Tibial artery (tissue), 4 donors: ENCODE measurements around the gene LIN54.
"Not testable (repeated sequence)": the region's sequence is repeated elsewhere in the genome, so short reads cannot be mapped to it uniquely, and the experiment has no call there.

Experiments
- DNase-seq, 2 donors: peaks; one replicate each; pipeline ENCODE4 v3.0.0-alpha.2; 2019
- H3K27ac ChIP-seq, 2 donors: fragments of 200-600 bp; sonication (generic) in 1 of 2; 1 replicate in 1 of 2; 2 replicates in 1 of 2; pipeline ENCODE4 v1.5.1; 2018 to 2019; ENCODE audit warnings: mild to moderate bottlenecking in 1 of 2
- H3K27me3 ChIP-seq, 2 donors: fragments of 200-600 bp; sonication (generic) in 1 of 2; one replicate each; pipeline versions ENCODE4 v1.5.1 to v1.6.0; 2016 to 2019
- H3K36me3 ChIP-seq, 3 donors: fragments of 200-600 bp; sonication (generic) in 2 of 3; one replicate each; pipeline ENCODE4 v1.5.1; 2016 to 2019; ENCODE audit warnings: mild to moderate bottlenecking in 2 of 3
- H3K4me1 ChIP-seq, 4 donors: fragments of 200-600 bp; sonication (generic) in 2 of 4; 1 replicate in 3 of 4; 2 replicates in 1 of 4; pipeline ENCODE4 v1.5.1; 2016 to 2019
- H3K4me3 ChIP-seq, 2 donors: fragments of 200-600 bp; sonication (generic) in 1 of 2; 1 replicate in 1 of 2; 2 replicates in 1 of 2; pipeline ENCODE4 v1.5.1; 2018 to 2019; ENCODE audit warnings: mild to moderate bottlenecking in 2 of 2
- H3K9me3 ChIP-seq, 3 donors: fragments of 200-600 bp; sonication (generic) in 1 of 3; one replicate each; pipeline ENCODE4 v1.5.1; 2016 to 2019
- intact Hi-C: fragments of 100-400 bp; cut with DNase I; formaldehyde crosslinking; loops from one replicate; pipeline ENCODE4 v1.15.0; 2023; ENCODE audit warnings: low total_unique reads
- TF ChIP-seq, protein P1 (sequence below), 2 experiments: fragments of 200-600 bp in 1 of 2; fragments of 450-650 bp in 1 of 2; IDR thresholded peaks; one replicate each; pipeline ENCODE4 v1.5.1; 2017 to 2019; ENCODE audit warnings: antibody characterized with exemption in 2 of 2, mild to moderate bottlenecking in 1 of 2, moderate library complexity in 1 of 2

The LIN54 gene

DNA sequence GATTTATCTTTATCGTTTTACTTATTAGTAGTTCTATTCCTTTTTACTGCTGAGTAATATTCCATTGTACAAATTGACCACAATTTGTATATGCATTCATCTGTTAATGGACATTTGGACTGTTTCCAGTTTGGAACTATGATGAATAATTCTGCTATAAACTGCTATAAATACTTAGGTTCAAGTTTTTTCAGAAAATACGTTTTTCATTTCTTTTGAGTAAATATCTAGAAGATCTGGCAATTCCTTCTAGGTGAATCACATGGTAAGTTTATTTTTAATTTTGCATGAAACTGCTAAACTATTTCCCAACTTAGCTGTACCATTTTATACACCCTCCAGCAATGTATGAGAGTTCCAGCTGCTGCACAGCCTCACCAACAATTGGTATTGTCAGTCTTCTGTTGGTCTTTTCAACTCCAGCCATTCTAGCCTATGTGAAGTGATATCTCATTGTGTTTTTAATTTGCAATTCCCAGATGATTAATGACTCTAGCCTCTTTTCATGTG is 22.2 kb downstream of the LIN54 start:
- no peak overlapping the region for H3K4me3 ChIP-seq
- H3K9me3 ChIP-seq = no peaks in the 10 kb centered on the region
- H3K27me3 ChIP-seq = no peaks in the 10 kb centered on the region
- intact Hi-C loops = no loop called here
- no peak for DNase-seq
- no peak overlapping the region for H3K27ac ChIP-seq
- TF ChIP-seq, protein P1, sequence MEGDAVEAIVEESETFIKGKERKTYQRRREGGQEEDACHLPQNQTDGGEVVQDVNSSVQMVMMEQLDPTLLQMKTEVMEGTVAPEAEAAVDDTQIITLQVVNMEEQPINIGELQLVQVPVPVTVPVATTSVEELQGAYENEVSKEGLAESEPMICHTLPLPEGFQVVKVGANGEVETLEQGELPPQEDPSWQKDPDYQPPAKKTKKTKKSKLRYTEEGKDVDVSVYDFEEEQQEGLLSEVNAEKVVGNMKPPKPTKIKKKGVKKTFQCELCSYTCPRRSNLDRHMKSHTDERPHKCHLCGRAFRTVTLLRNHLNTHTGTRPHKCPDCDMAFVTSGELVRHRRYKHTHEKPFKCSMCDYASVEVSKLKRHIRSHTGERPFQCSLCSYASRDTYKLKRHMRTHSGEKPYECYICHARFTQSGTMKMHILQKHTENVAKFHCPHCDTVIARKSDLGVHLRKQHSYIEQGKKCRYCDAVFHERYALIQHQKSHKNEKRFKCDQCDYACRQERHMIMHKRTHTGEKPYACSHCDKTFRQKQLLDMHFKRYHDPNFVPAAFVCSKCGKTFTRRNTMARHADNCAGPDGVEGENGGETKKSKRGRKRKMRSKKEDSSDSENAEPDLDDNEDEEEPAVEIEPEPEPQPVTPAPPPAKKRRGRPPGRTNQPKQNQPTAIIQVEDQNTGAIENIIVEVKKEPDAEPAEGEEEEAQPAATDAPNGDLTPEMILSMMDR (IDR thresholded peaks at IDR 0.05) = no peak
- peaks cover 0 to 11% (median 6%) of the 10 kb centered on the region in 3 donors for H3K36me3 ChIP-seq
- peaks cover 0 to 14% (median 5%) of the 10 kb centered on the region in 4 donors for H3K4me1 ChIP-seq

DNA sequence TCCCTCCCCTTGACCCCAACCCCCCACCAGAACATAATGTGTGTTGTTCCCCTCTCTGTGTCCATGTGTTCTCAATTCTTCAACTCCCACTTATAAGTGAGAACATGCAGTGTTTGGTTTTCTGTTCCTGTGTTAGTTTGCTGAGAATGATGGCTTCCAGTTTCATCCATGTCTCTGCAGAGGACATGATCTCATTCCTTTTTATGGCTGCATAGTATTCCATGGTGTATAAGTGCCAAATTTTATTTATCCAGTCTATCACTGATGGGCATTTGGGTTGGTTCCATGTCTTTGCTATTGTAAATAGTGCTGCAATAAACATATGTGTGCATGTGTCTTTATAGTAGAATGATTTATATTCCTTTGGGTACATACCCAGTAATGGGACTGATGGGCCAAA is 23.1 kb downstream of the LIN54 start:
- H3K4me1 ChIP-seq = peaks cover 0 to 14% (median 5%) of the 10 kb centered on the region in 4 donors
- H3K27me3 ChIP-seq = not testable (repeated sequence)

DNA sequence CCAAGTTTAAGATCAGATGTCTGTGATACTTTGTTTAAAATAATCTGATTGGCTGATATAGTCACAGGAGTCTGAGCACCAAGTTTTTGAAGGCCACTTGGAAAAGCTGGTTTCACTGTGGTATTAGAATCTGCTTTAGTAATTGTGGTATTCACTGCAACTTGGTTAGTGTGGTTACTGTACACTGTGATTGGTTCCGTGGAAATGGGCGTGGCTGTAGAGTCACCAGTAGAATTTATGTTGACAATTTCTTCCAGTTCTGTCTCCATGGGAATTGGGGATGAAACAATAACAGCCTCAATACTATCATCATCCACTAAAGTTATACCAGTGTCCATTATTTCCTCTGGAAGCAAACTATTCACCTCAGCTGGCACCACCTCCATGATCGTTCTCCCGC is 26.2 kb downstream of the LIN54 start:
- no peak for DNase-seq
- Histone ChIP-seq H3K9me3 (no peaks in the 10 kb centered on the region), H3K4me3 (no peak overlapping the region), H3K27me3 (no peaks in the 10 kb centered on the region), H3K4me1 (peaks cover 0 to 7% (median 3%) of the 10 kb centered on the region in 4 donors), H3K27ac (no peak overlapping the region), H3K36me3 (peaks cover 0 to 11% (median 6%) of the 10 kb centered on the region in 3 donors)
- TF ChIP-seq, protein P1 (IDR thresholded peaks at IDR 0.05) = no peak
- intact Hi-C loops = no loop called here

More for the DNA sequence above, 23.1 kb downstream of the LIN54 start:
- DNase-seq, H3K27ac ChIP-seq, H3K4me3 ChIP-seq, intact Hi-C loops, H3K9me3 ChIP-seq: not testable (repeated sequence)
- H3K36me3 ChIP-seq = peaks cover 0 to 11% (median 6%) of the 10 kb centered on the region in 3 donors

DNA sequence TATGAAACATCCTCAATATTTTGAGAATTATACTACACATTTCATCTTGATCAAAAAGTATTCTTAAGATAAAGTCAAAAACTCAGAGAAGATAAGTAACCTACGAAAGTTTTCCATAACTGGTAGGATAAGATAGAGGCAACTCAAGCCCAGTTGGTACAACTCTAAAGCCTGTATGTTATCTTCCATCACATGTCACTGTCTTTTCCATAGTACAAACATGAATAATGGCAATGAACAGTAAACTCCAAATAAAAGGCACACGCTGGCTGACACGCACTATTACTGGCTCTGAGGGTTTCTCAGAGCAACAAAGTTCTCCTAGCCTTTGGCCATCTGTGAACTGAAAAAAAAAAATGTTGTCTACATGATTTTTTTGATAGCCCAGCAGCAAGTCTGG is 27.2 kb downstream of the LIN54 start:
- TF ChIP-seq, protein P1 (IDR thresholded peaks at IDR 0.05) = no peak
- peaks cover 0 to under 1% (median 0%) of the 10 kb centered on the region in 4 donors for H3K4me1 ChIP-seq
- intact Hi-C loops = no loop called here

DNA sequence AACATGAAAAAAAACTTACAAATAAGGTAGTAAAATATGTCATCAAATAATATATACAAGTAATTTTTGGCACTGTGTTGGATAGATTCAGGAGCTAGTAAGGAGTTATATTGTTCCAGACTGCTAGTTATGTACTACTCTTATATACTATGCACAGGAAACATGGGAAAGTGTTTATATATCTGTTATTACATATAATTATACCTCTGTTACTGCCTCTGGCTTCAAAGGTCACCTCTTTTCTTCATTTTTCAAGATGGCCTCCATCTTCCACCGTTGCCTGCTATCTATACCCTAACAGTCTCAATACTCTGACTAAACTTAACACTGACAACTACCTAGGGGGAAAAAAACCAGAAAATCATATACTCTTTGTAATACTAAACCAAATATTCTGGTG is 29.5 kb downstream of the LIN54 start:
- H3K27me3 ChIP-seq = no peaks in the 10 kb centered on the region
- H3K27ac ChIP-seq = no peak overlapping the region
- H3K36me3 ChIP-seq = peaks cover 7 to 22% (median 14%) of the 10 kb centered on the region in 3 donors
- no peaks in the 10 kb centered on the region for H3K4me1 ChIP-seq
- DNase-seq = no peak
- TF ChIP-seq, protein P1 (IDR thresholded peaks at IDR 0.05) = no peak
- intact Hi-C loops = no loop called here
- H3K9me3 ChIP-seq = no peaks in the 10 kb centered on the region
- no peak overlapping the region for H3K4me3 ChIP-seq

More for the DNA sequence above, 27.2 kb downstream of the LIN54 start:
- no peak for DNase-seq
- Histone ChIP-seq H3K27ac (no peak overlapping the region), H3K4me3 (no peak overlapping the region), H3K9me3 (no peaks in the 10 kb centered on the region), H3K36me3 (peaks cover 0 to 14% (median 11%) of the 10 kb centered on the region in 3 donors), H3K27me3 (no peaks in the 10 kb centered on the region)

DNA sequence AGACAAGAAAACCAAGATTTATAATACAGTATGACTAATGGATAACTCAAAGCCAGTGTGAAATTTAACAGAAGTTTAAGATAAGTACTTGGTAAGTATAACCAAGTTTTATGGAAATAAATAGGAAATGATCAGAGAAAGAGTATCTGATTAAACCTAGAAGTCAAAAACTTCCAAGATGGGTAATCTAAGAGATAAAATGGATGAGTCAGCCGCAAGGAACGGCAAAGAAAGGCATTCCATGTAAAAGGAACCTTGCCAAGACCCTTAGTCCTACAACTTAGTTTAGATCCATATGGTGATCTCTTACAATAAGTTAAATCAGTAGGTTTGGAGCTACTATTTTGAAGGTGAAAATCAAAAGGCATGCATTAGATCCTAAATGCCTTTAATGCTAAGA is 34.8 kb downstream of the LIN54 start:
- no peaks in the 10 kb centered on the region for H3K4me1 ChIP-seq
- TF ChIP-seq, protein P1 (IDR thresholded peaks at IDR 0.05) = no peak
- intact Hi-C loops = no loop called here
- no peak for DNase-seq
- H3K36me3 ChIP-seq = peaks cover 2 to 29% (median 7%) of the 10 kb centered on the region in 3 donors
- H3K27me3 ChIP-seq = no peaks in the 10 kb centered on the region
- no peaks in the 10 kb centered on the region for H3K9me3 ChIP-seq
- H3K27ac ChIP-seq = no peak overlapping the region
- no peak overlapping the region for H3K4me3 ChIP-seq
